ENCODE results near the gene YARS1.
A peak's percentile ranks its signal among the peaks of the same experiment; 100 is the strongest.

YARS1 gene

GRCh38 chr1:32817159-32817814, at the start of gene YARS1, which contains the start of gene S100PBP:
Gene YARS1 (minus strand): TSS chr1:32817358. CDS start chr1:32817244, 114 bp downstream.
Gene S100PBP (plus strand): TSS chr1:32817653. CDS start chr1:32826100, 8,447 bp downstream.
- peak within 1 kb of the TSS; percentile 99 for H3K4me3 ChIP-seq (ENCODE audit: low read depth, low read length)
- peak; percentile 91 for DNase-seq (ENCODE audit: low read depth)

GRCh38 chr1:32865639-32866405, 48.7 kb upstream of the YARS1 start:
- no peak overlapping the region for H3K4me3 ChIP-seq (ENCODE audit: low read depth, low read length)
- no peak for DNase-seq (ENCODE audit: low read depth)

GRCh38 chr1:32864375-32865019, 47.3 kb upstream of the YARS1 start:
- no peak for DNase-seq (ENCODE audit: low read depth)
- H3K4me3 ChIP-seq (ENCODE audit: low read depth, low read length) = no peak overlapping the region

- no peak overlapping the region for H3K4me3 ChIP-seq (ENCODE audit: low read depth, low read length)
- no peak for DNase-seq (ENCODE audit: low read depth)
Observed at GRCh38 chr1:32863881-32864245, 46.7 kb upstream of the YARS1 start.

GRCh38 chr1:32863218-32863880, 46.2 kb upstream of the YARS1 start:
- no peak for DNase-seq (ENCODE audit: low read depth)
- no peak overlapping the region for H3K4me3 ChIP-seq (ENCODE audit: low read depth, low read length)

GRCh38 chr1:32861904-32862695, 44.9 kb upstream of the YARS1 start:
- H3K4me3 ChIP-seq (ENCODE audit: low read depth, low read length) = no peak overlapping the region
- DNase-seq (ENCODE audit: low read depth) = no peak

GRCh38 chr1:32860566-32860965, 43.4 kb upstream of the YARS1 start:
- no peak overlapping the region for H3K4me3 ChIP-seq (ENCODE audit: low read depth, low read length)
- no peak for DNase-seq (ENCODE audit: low read depth)

GRCh38 chr1:32859915-32860314, 42.8 kb upstream of the YARS1 start:
- H3K4me3 ChIP-seq (ENCODE audit: low read depth, low read length) = no peak overlapping the region
- no peak for DNase-seq (ENCODE audit: low read depth)

GRCh38 chr1:32858791-32859190, 41.6 kb upstream of the YARS1 start:
- no peak overlapping the region for H3K4me3 ChIP-seq (ENCODE audit: low read depth, low read length)
- DNase-seq (ENCODE audit: low read depth) = no peak

- H3K4me3 ChIP-seq (ENCODE audit: low read depth, low read length) = no peak overlapping the region
- DNase-seq (ENCODE audit: low read depth) = no peak
Observed at GRCh38 chr1:32858136-32858535, 41.0 kb upstream of the YARS1 start.

- no peak for DNase-seq (ENCODE audit: low read depth)
- H3K4me3 ChIP-seq (ENCODE audit: low read depth, low read length) = no peak overlapping the region
Observed at GRCh38 chr1:32855861-32856617, 38.9 kb upstream of the YARS1 start.

GRCh38 chr1:32848354-32849063, 31.4 kb upstream of the YARS1 start:
- no peak overlapping the region for H3K4me3 ChIP-seq (ENCODE audit: low read depth, low read length)
- DNase-seq (ENCODE audit: low read depth) = no peak

- H3K4me3 ChIP-seq (ENCODE audit: low read depth, low read length) = no peak overlapping the region
- no peak for DNase-seq (ENCODE audit: low read depth)
Observed at GRCh38 chr1:32831878-32832277, 14.7 kb upstream of the YARS1 start.

GRCh38 chr1:32830092-32830852, 13.1 kb upstream of the YARS1 start:
- no peak for DNase-seq (ENCODE audit: low read depth)
- H3K4me3 ChIP-seq (ENCODE audit: low read depth, low read length) = no peak overlapping the region

GRCh38 chr1:32828341-32828740, 11.2 kb upstream of the YARS1 start:
- no peak for DNase-seq (ENCODE audit: low read depth)
- H3K4me3 ChIP-seq (ENCODE audit: low read depth, low read length) = no peak overlapping the region

- no peak overlapping the region for H3K4me3 ChIP-seq (ENCODE audit: low read depth, low read length)
- DNase-seq (ENCODE audit: low read depth) = no peak
Observed at GRCh38 chr1:32825181-32825580, 8.0 kb upstream of the YARS1 start.

- peak overlapping the region; percentile 99 for H3K4me3 ChIP-seq (ENCODE audit: low read depth, low read length)
- DNase-seq (ENCODE audit: low read depth) = no peak
Observed at GRCh38 chr1:32818804-32819541, 1.8 kb upstream of the YARS1 start.

Data from skeletal muscle cell (primary cell).